ENCODE measurements around the gene ZNF501.

The ZNF501 gene

DNA sequence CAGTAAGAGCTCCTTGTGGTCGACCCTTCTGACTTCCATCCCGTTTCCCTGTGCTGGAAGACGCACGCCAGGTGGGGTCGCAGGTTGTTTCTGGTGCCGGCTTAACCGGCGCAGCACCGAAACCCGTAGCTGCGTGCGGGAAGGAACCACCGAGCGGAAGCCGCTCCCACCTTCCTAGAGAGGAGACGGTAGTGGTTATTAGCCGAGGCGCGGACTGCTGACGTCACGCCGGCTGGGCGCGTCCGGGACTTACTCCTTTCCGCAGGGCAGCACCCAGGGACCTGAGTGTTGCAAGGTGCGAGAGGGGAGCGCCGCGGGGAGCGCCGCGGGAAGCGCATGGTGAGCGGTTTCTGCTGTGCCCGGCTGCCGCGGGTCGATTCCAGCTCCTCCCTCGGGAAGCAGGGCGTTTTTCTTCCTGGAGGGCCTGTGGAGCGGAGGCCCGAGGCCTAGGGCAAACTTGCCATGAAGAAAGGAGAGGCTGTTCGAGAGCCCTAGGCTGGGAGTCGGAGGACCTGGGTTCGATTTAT lies at the start of gene ZNF501:
ZNF501 (plus strand) TSS at position 252 of the 527 bp plus-strand sequence. CDS start 4,787 bp downstream, outside the sequence.
- peak within 1 kb of the TSS; percentile 80 for H3K4me3 ChIP-seq
- TF ChIP-seq, protein P1, sequence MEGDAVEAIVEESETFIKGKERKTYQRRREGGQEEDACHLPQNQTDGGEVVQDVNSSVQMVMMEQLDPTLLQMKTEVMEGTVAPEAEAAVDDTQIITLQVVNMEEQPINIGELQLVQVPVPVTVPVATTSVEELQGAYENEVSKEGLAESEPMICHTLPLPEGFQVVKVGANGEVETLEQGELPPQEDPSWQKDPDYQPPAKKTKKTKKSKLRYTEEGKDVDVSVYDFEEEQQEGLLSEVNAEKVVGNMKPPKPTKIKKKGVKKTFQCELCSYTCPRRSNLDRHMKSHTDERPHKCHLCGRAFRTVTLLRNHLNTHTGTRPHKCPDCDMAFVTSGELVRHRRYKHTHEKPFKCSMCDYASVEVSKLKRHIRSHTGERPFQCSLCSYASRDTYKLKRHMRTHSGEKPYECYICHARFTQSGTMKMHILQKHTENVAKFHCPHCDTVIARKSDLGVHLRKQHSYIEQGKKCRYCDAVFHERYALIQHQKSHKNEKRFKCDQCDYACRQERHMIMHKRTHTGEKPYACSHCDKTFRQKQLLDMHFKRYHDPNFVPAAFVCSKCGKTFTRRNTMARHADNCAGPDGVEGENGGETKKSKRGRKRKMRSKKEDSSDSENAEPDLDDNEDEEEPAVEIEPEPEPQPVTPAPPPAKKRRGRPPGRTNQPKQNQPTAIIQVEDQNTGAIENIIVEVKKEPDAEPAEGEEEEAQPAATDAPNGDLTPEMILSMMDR (IDR thresholded peaks at IDR 0.05): no peak
- peak within 1 kb of the TSS; percentile 35 to 65 for H3K27ac ChIP-seq
- peak; percentile 96 for DNase-seq (ENCODE audit: low spot score)

DNA sequence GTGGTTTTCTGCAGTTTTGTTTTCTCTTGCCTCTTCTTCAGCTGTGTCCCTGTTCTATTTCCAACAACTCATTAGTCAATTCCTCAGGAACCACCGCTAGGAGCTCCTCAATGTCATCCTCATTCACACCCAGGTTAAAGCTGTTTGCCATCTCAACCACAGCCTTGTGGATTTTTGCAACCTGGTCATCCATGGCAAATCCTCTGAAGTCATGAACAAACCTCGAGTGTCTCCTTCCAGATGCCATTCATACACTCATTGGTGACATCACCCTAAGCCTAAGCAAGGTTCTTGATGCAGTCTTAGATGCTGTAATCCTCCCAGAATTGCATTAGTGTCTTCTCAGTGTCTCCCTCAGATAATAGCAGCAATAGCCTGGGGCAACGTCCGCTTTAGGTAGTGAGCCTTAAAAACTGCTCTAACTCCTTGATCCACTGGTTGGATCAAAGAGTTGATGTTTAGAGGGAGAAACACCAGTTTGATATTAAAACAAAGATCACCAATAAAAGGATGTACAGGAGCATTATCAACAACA lies 48.4 kb upstream of the ZNF501 start:
- no peak overlapping the region for H3K4me3 ChIP-seq
- no peak overlapping the region for H3K27ac ChIP-seq
- no peak for DNase-seq (ENCODE audit: low spot score)
- TF ChIP-seq, protein P1 (IDR thresholded peaks at IDR 0.05): no peak

DNA sequence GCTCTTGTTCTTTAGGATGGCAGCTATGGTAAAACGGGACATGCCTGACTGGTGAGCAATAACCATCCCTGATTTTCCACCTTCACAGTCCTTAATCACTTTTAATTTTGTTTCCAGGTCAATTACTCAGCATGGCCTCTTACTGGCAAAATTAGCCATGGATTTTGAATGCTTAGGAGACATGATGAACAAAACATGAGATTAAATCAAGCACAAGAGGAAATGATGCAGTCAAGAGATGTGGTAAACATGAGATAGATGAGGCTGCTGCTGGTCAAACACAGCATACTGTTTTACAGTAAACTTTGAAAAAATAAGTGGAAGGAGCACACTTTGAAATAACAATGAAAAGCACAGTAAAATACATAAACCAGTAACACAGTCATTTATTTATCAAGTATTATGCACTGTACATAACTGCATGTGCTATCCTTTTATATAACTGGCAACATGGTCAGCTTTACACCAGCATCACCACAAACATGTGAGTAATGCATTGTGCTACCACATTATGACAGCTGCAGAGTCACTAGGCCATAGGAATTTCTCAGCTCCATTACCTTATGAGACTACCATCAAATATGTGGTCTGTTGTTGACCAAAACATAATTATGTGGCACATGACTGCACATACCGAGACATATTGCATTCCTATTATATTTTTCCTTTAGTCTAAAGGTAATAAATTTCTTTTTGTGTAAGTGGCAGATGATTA lies 47.1 kb upstream of the ZNF501 start:
- TF ChIP-seq, protein P1 (IDR thresholded peaks at IDR 0.05): no peak
- no peak overlapping the region for H3K4me3 ChIP-seq
- H3K27ac ChIP-seq: no peak overlapping the region
- no peak for DNase-seq (ENCODE audit: low spot score)

- Histone ChIP-seq H3K27ac (peak overlapping the region in 1 of 2 donors; percentile 54), H3K4me3 (peak overlapping the region; percentile 89)
- TF ChIP-seq, protein P1 (IDR thresholded peaks at IDR 0.05): no peak
- peak; percentile 80 for DNase-seq (ENCODE audit: low spot score)
Measured at GRCh38 chr3:44685128-44685800, 44.2 kb upstream of the ZNF501 start.

GRCh38 chr3:44687898-44688297 lies 41.5 kb upstream of the ZNF501 start:
- no peak for DNase-seq (ENCODE audit: low spot score)
- Histone ChIP-seq H3K4me3 (no peak overlapping the region), H3K27ac (no peak overlapping the region)
- TF ChIP-seq, protein P1 (IDR thresholded peaks at IDR 0.05): no peak

GRCh38 chr3:44712455-44713075 lies 16.9 kb upstream of the ZNF501 start, which contains the start of gene ZNF502:
ZNF502 (plus strand) TSS chr3:44712660; CDS start chr3:44720262, 7,602 bp downstream.
- Histone ChIP-seq H3K27ac (peak within 1 kb of the TSS; percentile 26 to 70), H3K4me3 (peak within 1 kb of the TSS; percentile 77)
- TF ChIP-seq, protein P1 (IDR thresholded peaks at IDR 0.05): no peak
- peak; percentile 87 for DNase-seq (ENCODE audit: low spot score)
